ENCODE results near the gene TMA7B. TPM values are rescaled to one million over a fixed set of nuclear protein-coding genes. Genes with fewer than 3 reads are reported as not detected.
"Not testable (repeated sequence)": the region's sequence is repeated elsewhere in the genome, so short reads cannot be mapped to it uniquely, and the experiment has no call there.

The TMA7B gene
- total and polyA plus RNA-seq, 4 experiments from 2014 or later, result 3.3 to 10.2 (median 9.3) TPM; not detected in 1

DNA sequence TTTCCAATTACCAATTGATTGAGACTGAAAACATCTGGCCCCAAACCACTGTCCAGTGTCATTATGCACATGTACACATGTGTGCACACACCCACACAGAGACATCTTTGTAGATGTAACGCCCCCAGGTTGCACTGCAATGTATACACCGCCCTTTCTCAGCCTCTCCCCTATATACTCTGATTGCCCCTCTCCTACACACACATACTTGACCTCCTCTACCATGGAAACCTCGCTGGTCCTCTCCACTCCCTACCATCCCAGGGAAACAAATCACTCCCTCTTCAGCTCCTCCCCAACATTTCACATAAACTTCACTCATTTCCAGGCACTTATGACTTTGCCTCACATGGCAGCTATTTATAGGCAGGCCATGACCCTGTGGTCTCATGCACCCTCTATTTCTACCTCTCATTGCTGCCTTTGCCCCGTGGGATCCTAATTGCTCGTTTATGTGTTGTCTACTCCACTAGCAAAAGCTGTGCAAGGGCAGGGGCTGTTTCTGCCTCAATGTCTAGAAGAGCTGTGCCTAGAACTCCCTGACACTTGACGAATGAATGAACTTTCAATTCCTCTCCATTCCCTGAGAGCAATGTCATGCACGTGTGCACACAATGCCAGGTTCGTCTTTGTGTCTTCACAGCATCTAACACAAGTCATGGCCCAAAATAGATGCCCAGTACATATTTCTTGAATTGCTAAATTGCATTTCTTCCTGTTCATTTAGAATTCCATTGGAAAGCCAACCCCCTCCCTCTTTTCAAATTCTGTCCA is 10.0 kb upstream of the TMA7B start:
- no peak overlapping the region for H3K27ac ChIP-seq (ENCODE audit: low read depth, low read length)

DNA sequence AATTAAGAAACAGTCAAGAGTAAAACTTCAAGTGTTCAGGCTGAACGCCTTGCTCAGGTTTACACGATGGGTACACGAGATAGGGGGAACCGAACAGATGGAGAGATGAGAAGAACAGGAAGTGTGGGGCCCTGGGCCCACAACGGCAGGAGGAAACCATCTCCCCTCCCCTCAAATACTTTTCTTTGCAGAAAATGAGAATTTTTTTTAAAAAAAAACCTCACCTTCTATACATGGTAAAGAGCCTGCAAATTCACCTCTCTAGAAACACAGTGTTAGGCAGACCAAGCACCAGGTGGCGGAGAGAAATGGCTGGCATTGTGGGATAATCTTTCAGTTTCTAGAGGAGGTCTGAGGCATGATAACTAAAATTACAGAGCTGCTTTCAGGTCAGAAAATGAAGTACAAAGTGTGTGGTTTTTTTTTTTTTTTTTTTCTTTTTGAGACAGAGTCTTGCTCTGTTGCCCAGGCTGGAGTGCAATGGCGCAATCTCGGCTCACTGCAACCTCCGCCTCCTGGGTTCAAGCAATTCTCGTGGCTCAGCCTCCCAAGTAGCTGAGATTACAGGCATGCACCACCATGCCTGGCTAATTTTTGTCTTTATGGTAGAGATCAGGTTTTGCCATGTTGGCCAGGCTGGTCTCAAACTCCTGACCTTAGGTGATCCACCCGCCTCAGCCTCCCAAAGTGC is 8.4 kb upstream of the TMA7B start:
- H3K27me3 ChIP-seq (ENCODE audit: insufficient read depth, low read length); H3K27me3 Mint-ChIP-seq; H3K9me3 ChIP-seq (ENCODE audit: control insufficient read depth in 1 of 2, low read length in 2 of 2); intact Hi-C loops (cut with micrococcal nuclease); H3K9me3 Mint-ChIP-seq: not testable (repeated sequence)
- Histone ChIP-seq H3K4me3 (ENCODE audit: low read length in 2 of 2) (peak overlapping the region in 1 of 2 donors; percentile 20), H3K36me3 (ENCODE audit: insufficient read depth, low read length) (peaks cover 41% of the 10 kb centered on the region), H3K27ac (ENCODE audit: low read depth, low read length) (peak overlapping the region; percentile 40), H3K4me1 (ENCODE audit: insufficient read depth, low read length) (peaks cover 94% of the 10 kb centered on the region)
- Mint-ChIP-seq H3K4me1 (peaks cover 70 to 93% (median 81%) of the 10 kb centered on the region in 4 donors), H3K4me3 (peak overlapping the region; percentile 52 to 84 (median 71)), H3K27ac (peak overlapping the region; percentile 76 to 91 (median 83)), H3K36me3 (peaks cover 60 to 79% of the 10 kb centered on the region in 2 donors)
- DNase-seq, result peak; percentile 51 to 62 (median 57)
- CTCF ChIA-PET (ENCODE audit: partially characterized antibody), result interaction anchor here (0.6 to 5.3 kb wide), 10 partner anchors 9 to 407 kb away, joined by 3 to 18 read pairs (median 4); no protein-coding TSS in a partner anchor
- POLR2A ChIA-PET (ENCODE audit: partially characterized antibody), result interaction anchor here (0.7 to 2.3 kb wide), 9 partner anchors 9 to 93 kb away, joined by 3 to 12 read pairs (median 4); no protein-coding TSS in a partner anchor

More for the DNA sequence above, 10.0 kb upstream of the TMA7B start:
- Histone ChIP-seq H3K4me3 (ENCODE audit: low read length in 2 of 2) (no peak overlapping the region), H3K4me1 (ENCODE audit: insufficient read depth, low read length) (peaks cover 100% of the 10 kb centered on the region), H3K36me3 (ENCODE audit: insufficient read depth, low read length) (peaks cover 32% of the 10 kb centered on the region), H3K9me3 (ENCODE audit: control insufficient read depth in 1 of 2, low read length in 2 of 2) (no peaks in the 10 kb centered on the region), H3K27me3 (ENCODE audit: insufficient read depth, low read length) (no peaks in the 10 kb centered on the region)
- intact Hi-C loops (cut with micrococcal nuclease), result loop anchor here (10.0 kb wide), 3 partner anchors 75 to 385 kb away; no protein-coding TSS in a partner anchor
- Mint-ChIP-seq H3K36me3 (peaks cover 55 to 77% of the 10 kb centered on the region in 2 donors), H3K27me3 (no peaks in the 10 kb centered on the region), H3K27ac (peak overlapping the region; percentile 71 to 90 (median 82)), H3K9me3 (no peaks in the 10 kb centered on the region), H3K4me1 (peaks cover 74 to 98% (median 86%) of the 10 kb centered on the region in 4 donors), H3K4me3 (peak overlapping the region in 7 of 8 donors; percentile 6 to 84 (median 69))
- POLR2A ChIA-PET (ENCODE audit: partially characterized antibody), result interaction anchor here (0.9 to 2.3 kb wide), 8 partner anchors 8 to 53 kb away, joined by 3 to 12 read pairs (median 4); no protein-coding TSS in a partner anchor
- CTCF ChIA-PET (ENCODE audit: partially characterized antibody), result interaction anchor here (0.7 to 5.3 kb wide), 9 partner anchors 8 to 415 kb away, joined by 3 to 18 read pairs (median 4); no protein-coding TSS in a partner anchor
- DNase-seq, result no peak

DNA sequence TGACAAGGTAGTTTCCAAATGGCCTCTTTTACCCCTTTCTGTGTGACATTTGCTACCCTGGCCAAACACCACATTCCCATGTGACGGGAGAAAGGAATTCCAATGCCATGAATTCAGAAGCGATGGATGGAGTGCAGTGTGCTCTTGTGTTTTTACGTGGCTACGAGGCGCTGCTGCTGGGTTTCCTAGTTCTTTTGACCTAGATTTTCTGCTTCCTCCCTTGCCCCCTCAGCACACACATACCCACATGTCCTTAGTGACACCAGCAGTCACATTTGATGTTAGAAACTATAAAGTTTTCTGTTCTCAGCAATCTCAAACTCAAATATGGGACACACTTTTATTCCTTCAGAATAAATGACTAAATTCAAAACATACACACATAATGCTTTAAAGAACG is 7.8 kb upstream of the TMA7B start:
- intact Hi-C loops (cut with micrococcal nuclease), result no loop called here
- Mint-ChIP-seq H3K9me3 (no peaks in the 10 kb centered on the region), H3K4me3 (peak overlapping the region; percentile 46 to 84 (median 68)), H3K4me1 (peaks cover 70 to 93% (median 81%) of the 10 kb centered on the region in 4 donors), H3K27ac (peak overlapping the region; percentile 76 to 91 (median 83)), H3K27me3 (no peaks in the 10 kb centered on the region), H3K36me3 (peaks cover 60 to 79% of the 10 kb centered on the region in 2 donors)
- Histone ChIP-seq H3K4me3 (ENCODE audit: low read length in 2 of 2) (no peak overlapping the region), H3K4me1 (ENCODE audit: insufficient read depth, low read length) (peaks cover 94% of the 10 kb centered on the region), H3K36me3 (ENCODE audit: insufficient read depth, low read length) (peaks cover 41% of the 10 kb centered on the region), H3K9me3 (ENCODE audit: control insufficient read depth in 1 of 2, low read length in 2 of 2) (no peaks in the 10 kb centered on the region), H3K27ac (ENCODE audit: low read depth, low read length) (peak overlapping the region; percentile 40), H3K27me3 (ENCODE audit: insufficient read depth, low read length) (no peaks in the 10 kb centered on the region)
- ChIA-PET CTCF (ENCODE audit: partially characterized antibody) (interaction anchor here (0.6 to 5.3 kb wide), 9 partner anchors 9 to 423 kb away, joined by 3 to 18 read pairs (median 5); no protein-coding TSS in a partner anchor), POLR2A (ENCODE audit: partially characterized antibody) (interaction anchor here (0.7 to 2.3 kb wide), 8 partner anchors 9 to 92 kb away, joined by 3 to 12 read pairs (median 4); no protein-coding TSS in a partner anchor)
- DNase-seq, result peak in 3 of 5 donors; percentile 41 to 48 (median 48)

DNA sequence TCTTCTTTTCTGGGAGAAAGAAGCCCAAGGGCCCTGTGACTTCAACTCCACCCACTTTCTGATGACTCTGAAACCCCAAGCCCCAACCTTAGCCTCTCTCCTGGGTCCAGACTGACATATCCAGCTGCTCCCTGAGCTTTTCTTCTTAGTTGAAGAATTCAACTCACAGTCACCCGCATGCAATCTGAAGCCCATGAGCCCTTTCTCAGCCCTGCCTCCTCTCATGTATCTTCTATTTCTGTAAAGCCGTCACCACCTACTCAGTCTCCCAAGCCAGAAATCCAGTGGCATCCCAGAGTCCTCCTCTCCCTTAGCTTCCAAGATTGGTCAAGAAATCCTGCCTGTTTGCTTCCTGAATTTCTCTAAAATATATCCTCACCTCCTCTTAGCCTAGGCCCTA is 7.1 kb upstream of the TMA7B start:
- H3K27me3 ChIP-seq (ENCODE audit: insufficient read depth, low read length), result no peaks in the 10 kb centered on the region
- ChIA-PET CTCF (ENCODE audit: partially characterized antibody) (interaction anchor here (1.0 to 5.3 kb wide), 3 partner anchors 10 to 424 kb away, joined by 3 to 18 read pairs (median 10); no protein-coding TSS in a partner anchor), POLR2A (ENCODE audit: partially characterized antibody) (interaction anchor here (0.9 to 2.3 kb wide), 4 partner anchors 10 to 28 kb away, joined by 3 to 9 read pairs (median 4); no protein-coding TSS in a partner anchor)
- no peaks in the 10 kb centered on the region for H3K27me3 Mint-ChIP-seq
- peaks cover 70 to 93% (median 81%) of the 10 kb centered on the region in 4 donors for H3K4me1 Mint-ChIP-seq
- H3K36me3 Mint-ChIP-seq, result peaks cover 62 to 80% of the 10 kb centered on the region in 2 donors
- H3K4me3 ChIP-seq (ENCODE audit: low read length in 2 of 2), result no peak overlapping the region
- H3K27ac ChIP-seq (ENCODE audit: low read depth, low read length), result peak overlapping the region; percentile 40
- H3K9me3 ChIP-seq (ENCODE audit: control insufficient read depth in 1 of 2, low read length in 2 of 2), result no peaks in the 10 kb centered on the region
- no peaks in the 10 kb centered on the region for H3K9me3 Mint-ChIP-seq
- H3K4me3 Mint-ChIP-seq, result peak overlapping the region in 7 of 8 donors; percentile 34 to 69 (median 59)
- intact Hi-C loops (cut with micrococcal nuclease), result no loop called here
- DNase-seq, result no peak
- H3K4me1 ChIP-seq (ENCODE audit: insufficient read depth, low read length), result peaks cover 91% of the 10 kb centered on the region
- peak overlapping the region; percentile 76 to 91 (median 83) for H3K27ac Mint-ChIP-seq
- H3K36me3 ChIP-seq (ENCODE audit: insufficient read depth, low read length), result peaks cover 39% of the 10 kb centered on the region

DNA sequence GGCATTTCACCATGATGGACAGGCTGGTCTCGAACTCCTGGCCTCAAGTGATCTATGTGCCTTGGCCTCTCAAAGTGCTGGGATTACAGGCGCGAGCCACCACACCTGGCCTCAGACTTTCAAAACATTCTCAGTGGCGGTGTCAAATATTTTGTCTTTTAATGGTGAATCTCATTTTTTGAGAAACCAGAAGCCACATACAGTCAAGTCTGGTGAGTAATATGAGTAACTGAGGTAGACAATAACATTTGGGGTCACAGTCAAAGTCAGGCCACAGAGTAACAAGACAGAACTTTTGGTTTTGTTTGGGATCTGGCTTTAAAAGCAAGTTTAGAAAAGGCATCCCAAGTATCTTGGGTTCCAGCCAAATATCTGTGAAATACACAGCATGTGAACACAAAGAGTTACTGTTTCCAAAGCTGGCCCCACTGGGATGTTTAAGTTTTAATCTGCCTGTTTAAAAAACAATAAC is 5.6 kb upstream of the TMA7B start:
- intact Hi-C loops (cut with micrococcal nuclease), result loop anchor here (5.0 kb wide), 1 partner anchor 393 kb away; the partner anchor contains the start of gene ADSL
- Histone ChIP-seq H3K9me3 (ENCODE audit: control insufficient read depth in 1 of 2, low read length in 2 of 2) (no peaks in the 10 kb centered on the region), H3K4me3 (ENCODE audit: low read length in 2 of 2) (no peak overlapping the region), H3K36me3 (ENCODE audit: insufficient read depth, low read length) (peaks cover 32% of the 10 kb centered on the region), H3K27me3 (ENCODE audit: insufficient read depth, low read length) (no peaks in the 10 kb centered on the region), H3K27ac (ENCODE audit: low read depth, low read length) (no peak overlapping the region), H3K4me1 (ENCODE audit: insufficient read depth, low read length) (peaks cover 91% of the 10 kb centered on the region)
- Mint-ChIP-seq H3K4me1 (peaks cover 70 to 93% (median 82%) of the 10 kb centered on the region in 4 donors), H3K36me3 (peaks cover 61 to 80% of the 10 kb centered on the region in 2 donors), H3K27ac (peak overlapping the region in 5 of 7 donors; percentile 25 to 72 (median 62)), H3K4me3 (no peak overlapping the region), H3K27me3 (no peaks in the 10 kb centered on the region), H3K9me3 (no peaks in the 10 kb centered on the region)
- CTCF ChIA-PET (ENCODE audit: partially characterized antibody), result interaction anchor here (1.3 to 3.2 kb wide), 2 partner anchors 11 to 19 kb away, joined by 4 to 10 read pairs; no protein-coding TSS in a partner anchor
- no peak for DNase-seq
- POLR2A ChIA-PET (ENCODE audit: partially characterized antibody), result no interaction called here

DNA sequence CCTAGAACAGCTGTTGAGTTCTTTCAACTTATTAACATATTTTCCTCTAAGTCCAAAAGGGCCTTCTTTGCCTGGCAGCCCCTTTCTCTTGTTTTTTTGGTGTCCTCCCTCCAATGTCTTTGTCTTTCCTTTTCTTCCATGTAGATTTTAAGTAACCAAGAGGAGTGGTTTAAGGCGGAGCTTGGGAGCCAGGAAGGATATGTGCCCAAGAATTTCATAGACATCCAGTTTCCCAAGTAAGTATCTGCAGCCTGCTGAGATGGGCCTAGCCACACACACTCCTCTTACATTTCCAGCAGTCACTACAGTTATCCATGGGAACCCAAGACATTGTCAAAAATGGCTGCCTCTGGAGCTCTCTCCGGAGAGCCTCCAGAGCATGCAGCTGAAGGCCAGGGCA is 4.5 kb upstream of the TMA7B start:
- peaks cover 38% of the 10 kb centered on the region for H3K36me3 ChIP-seq (ENCODE audit: insufficient read depth, low read length)
- ChIA-PET POLR2A (ENCODE audit: partially characterized antibody) (interaction anchor here (0.6 to 1.8 kb wide), 4 partner anchors 9 to 35 kb away, joined by 3 to 5 read pairs (median 3); no protein-coding TSS in a partner anchor), CTCF (ENCODE audit: partially characterized antibody) (interaction anchor here (0.7 to 1.5 kb wide), 3 partner anchors 10 to 54 kb away, joined by 3 to 4 read pairs (median 4); no protein-coding TSS in a partner anchor)
- peaks cover 61 to 80% of the 10 kb centered on the region in 2 donors for H3K36me3 Mint-ChIP-seq
- no peak overlapping the region for H3K27ac ChIP-seq (ENCODE audit: low read depth, low read length)
- peaks cover 70 to 93% (median 81%) of the 10 kb centered on the region in 4 donors for H3K4me1 Mint-ChIP-seq
- DNase-seq, result no peak
- H3K4me3 ChIP-seq (ENCODE audit: low read length in 2 of 2), result no peak overlapping the region
- no peaks in the 10 kb centered on the region for H3K9me3 ChIP-seq (ENCODE audit: control insufficient read depth in 1 of 2, low read length in 2 of 2)
- no peaks in the 10 kb centered on the region for H3K27me3 Mint-ChIP-seq
- H3K4me3 Mint-ChIP-seq, result peak overlapping the region in 2 of 8 donors; percentile 2 to 60
- H3K9me3 Mint-ChIP-seq, result no peaks in the 10 kb centered on the region
- H3K27me3 ChIP-seq (ENCODE audit: insufficient read depth, low read length), result no peaks in the 10 kb centered on the region
- peak overlapping the region in 6 of 7 donors; percentile 23 to 90 (median 56) for H3K27ac Mint-ChIP-seq
- intact Hi-C loops (cut with micrococcal nuclease), result loop anchor here (5.0 kb wide), 1 partner anchor 392 kb away; the partner anchor contains the start of gene ADSL
- H3K4me1 ChIP-seq (ENCODE audit: insufficient read depth, low read length), result peaks cover 91% of the 10 kb centered on the region

Measured in CD4-positive, alpha-beta memory T cell (primary cell).